Measurements from ENCODE around the gene IL20RA. TPM values are rescaled to one million over a fixed set of nuclear protein-coding genes. Genes with fewer than 3 reads are reported as not detected.

IL20RA gene
- polyA plus RNA-seq, 1 of the 3 experiments (the other 2 are of a cell fraction) = 0.10 TPM

- H3K4me3 ChIP-seq (ENCODE audit: low read depth in 2 of 2, low read length in 1 of 2) = no peak overlapping the region
- H3F3A ChIP-seq (replicated peaks; ENCODE audit: insufficient read depth) = no peaks in the 10 kb centered on the region
- peaks cover 0 to 10% of the 10 kb centered on the region in 2 experiments; a peak in 1 of 4 replicates for H3K4me1 ChIP-seq (ENCODE audit: control insufficient read depth in 1 of 2, insufficient read depth in 2 of 2, low read depth in 1 of 2, low read length in 1 of 2)
- no peaks in the 10 kb centered on the region for H3K9me3 ChIP-seq
- TF ChIP-seq USF1 (IDR thresholded peaks at IDR 0.05; ENCODE audit: borderline replicate concordance, low read depth) = no peak
- H3K36me3 ChIP-seq (replicated peaks in 1 of 2; ENCODE audit: control insufficient read depth in 1 of 2, insufficient read depth in 2 of 2, low read length in 1 of 2) = no peaks in the 10 kb centered on the region
- H3K9ac ChIP-seq = no peak overlapping the region
- 50% methylated on average over 1 of the region's 1 CpG for WGBS (ENCODE audit: low lambda C conversion rate)
- no peak overlapping the region for H2AFZ ChIP-seq (ENCODE audit: low read depth)
- H3K9me2 ChIP-seq = no peaks in the 10 kb centered on the region
- ChIA-PET CTCF (interaction anchor here (3.6 to 4.1 kb wide), 2 partner anchors 9 to 222 kb away, joined by 29 to 39 read pairs; no protein-coding TSS in a partner anchor), POLR2A (no interaction called here)
- H4K20me1 ChIP-seq (ENCODE audit: insufficient read depth) = no peaks in the 10 kb centered on the region
- no peak overlapping the region for H3K27ac ChIP-seq (ENCODE audit: low read depth in 2 of 2, low read length in 1 of 2)
- no peaks in the 10 kb centered on the region for H3K79me2 ChIP-seq (ENCODE audit: insufficient read depth)
- H3K4me2 ChIP-seq = no peak overlapping the region
- no peaks in the 10 kb centered on the region; the same call in 1 of the 2 replicates for H3K27me3 ChIP-seq (ENCODE audit: insufficient read depth)
- DNase-seq = no peak
These were observed 47.3 kb upstream of the IL20RA start for GRCh38 chr6:137092018-137092417.

GRCh38 chr6:137089305-137089704, 44.5 kb upstream of the IL20RA start:
- WGBS (ENCODE audit: low lambda C conversion rate) = 30% methylated on average over 4 of the region's 5 CpGs
- Histone ChIP-seq H3K27ac (ENCODE audit: low read depth in 2 of 2, low read length in 1 of 2) (no peak overlapping the region), H3K9me3 (no peaks in the 10 kb centered on the region), H3K4me3 (ENCODE audit: low read depth in 2 of 2, low read length in 1 of 2) (no peak overlapping the region), H3F3A (replicated peaks; ENCODE audit: insufficient read depth) (no peaks in the 10 kb centered on the region), H3K27me3 (ENCODE audit: insufficient read depth) (no peaks in the 10 kb centered on the region; the same call in 1 of the 2 replicates), H3K79me2 (ENCODE audit: insufficient read depth) (no peaks in the 10 kb centered on the region), H3K4me2 (no peak overlapping the region), H2AFZ (ENCODE audit: low read depth) (no peak overlapping the region), H3K9me2 (no peaks in the 10 kb centered on the region), H4K20me1 (ENCODE audit: insufficient read depth) (no peaks in the 10 kb centered on the region), H3K9ac (no peak overlapping the region), H3K36me3 (replicated peaks in 1 of 2; ENCODE audit: control insufficient read depth in 1 of 2, insufficient read depth in 2 of 2, low read length in 1 of 2) (no peaks in the 10 kb centered on the region), H3K4me1 (ENCODE audit: control insufficient read depth in 1 of 2, insufficient read depth in 2 of 2, low read depth in 1 of 2, low read length in 1 of 2) (peaks cover 0 to 2% of the 10 kb centered on the region in 2 experiments; a peak in 1 of 4 replicates)
- ChIA-PET POLR2A (no interaction called here), CTCF (interaction anchor here (0.9 to 3.2 kb wide), 2 partner anchors 13 to 76 kb away, joined by 3 to 16 read pairs; no protein-coding TSS in a partner anchor)
- no peak for DNase-seq
- TF ChIP-seq IRF3 (IDR thresholded peaks at IDR 0.05; ENCODE audit: low read depth, low read length) = no peak
- TF ChIP-seq FOXM1 (IDR thresholded peaks at IDR 0.05; ENCODE audit: low read depth) = no peak
- no peak for TF ChIP-seq SIN3A (IDR thresholded peaks at IDR 0.05; ENCODE audit: borderline replicate concordance, low read depth, low read length)
- no peak for TF ChIP-seq GABPA (IDR thresholded peaks at IDR 0.05; ENCODE audit: low read depth)
- TF ChIP-seq MAX (IDR thresholded peaks at IDR 0.05; ENCODE audit: low read depth) = no peak
- TF ChIP-seq REST (IDR thresholded peaks at IDR 0.05; ENCODE audit: low read depth, low read length) = no peak
- TF ChIP-seq RAD21 (IDR thresholded peaks at IDR 0.05; ENCODE audit: low read length) = no peak
- no peak for TF ChIP-seq RXRA (IDR thresholded peaks at IDR 0.05; ENCODE audit: borderline replicate concordance, low read depth)
- TF ChIP-seq EZH2phosphoT487 (IDR thresholded peaks at IDR 0.05; ENCODE audit: borderline replicate concordance, low read depth) = no peak
- no peak for TF ChIP-seq USF2 (IDR thresholded peaks at IDR 0.05; ENCODE audit: borderline replicate concordance, low read depth, low read length)
- no peak for TF ChIP-seq NFIC (IDR thresholded peaks at IDR 0.05; ENCODE audit: borderline replicate concordance)
- TF ChIP-seq MEF2A (IDR thresholded peaks at IDR 0.05; ENCODE audit: borderline replicate concordance, low read depth) = no peak
- TF ChIP-seq CHD2 (IDR thresholded peaks at IDR 0.05; ENCODE audit: low read length, partially characterized antibody) = no peak
- no peak for TF ChIP-seq YY1 (IDR thresholded peaks at IDR 0.05; ENCODE audit: low read depth)
- no peak for TF ChIP-seq TEAD4 (IDR thresholded peaks at IDR 0.05; ENCODE audit: borderline replicate concordance, insufficient read depth)

Data from SK-N-SH (cell line).